Psoas muscle (tissue), 8 donors: ENCODE results near the gene TLR8. TPM values are rescaled to one million over a fixed set of nuclear protein-coding genes. Genes with fewer than 3 reads are reported as not detected.

ENCODE experiments used
- ATAC-seq, 4 donors: fragments of 200-7000 bp; cut with Tn5 transposase; one replicate each; pipeline ENCODE4 v1.9.1; 2020; ENCODE audit warnings: moderate library complexity in 3 of 4, mild to moderate bottlenecking in 2 of 4
- DNase-seq, 2 donors: peaks; one replicate each; pipeline ENCODE4 v3.0.0-alpha.2; 2020
- H3K27ac ChIP-seq: fragments of 200-600 bp; one replicate; pipeline ENCODE4 v1.8.0; 2022
- H3K27me3 ChIP-seq, 3 donors: fragments of 200-600 bp in 1 of 3; one replicate each; pipeline versions ENCODE4 v1.6.1 to v1.8.0; 2013 to 2022; ENCODE audit warnings: low read length in 2 of 3, mild to moderate bottlenecking in 2 of 3, moderate library complexity in 1 of 3; ENCODE audit not compliant: insufficient read depth in 3 of 3
- H3K36me3 ChIP-seq, 2 donors: fragments of 200-600 bp in 1 of 2; one replicate each; pipeline versions ENCODE4 v1.6.1 to v1.8.0; 2013 to 2022; ENCODE audit warnings: low read depth in 1 of 2, mild to moderate bottlenecking in 1 of 2, moderate library complexity in 1 of 2; ENCODE audit not compliant: insufficient read depth in 1 of 2
- H3K4me1 ChIP-seq: fragments of 200-600 bp; one replicate; pipeline ENCODE4 v1.8.0; 2022
- H3K4me3 ChIP-seq: fragments of 200-600 bp; one replicate; pipeline ENCODE4 v1.8.0; 2022; ENCODE audit warnings: mild to moderate bottlenecking
- H3K9me3 ChIP-seq: fragments of 200-600 bp; one replicate; pipeline ENCODE4 v1.8.0; 2022
- WGBS, 3 donors: extraction: QIAGEN DNeasy Blood & Tissue Kit; methylation state at CpG; one replicate each; pipeline versions ENCODE4 v1.1.6 to v1.1.7; 2013; 5-methylcytosine and 5-hydroxymethylcytosine counted together
- intact Hi-C, 2 donors: fragments of 100-400 bp; cut with DNase I; formaldehyde crosslinking; loops; one replicate each; pipeline versions ENCODE4 v1.11.0 to v1.14.2; 2022
- polyA plus RNA-seq, 3 donors: library from polyadenylated mRNA; stranded (reverse); fragments of 200-250 nt; gene quantifications; one replicate each; pipeline ENCODE4 v1.2.3, GENCODE V29; 2013
- total RNA-seq, 4 donors: library from RNA; stranded (reverse); fragmentation: NEBNext Ultra II Directional in 2 of 4; extraction: Animal tissue kit (Norgen Biotek cat#: 25700) in 2 of 4; gene quantifications; one replicate each; pipeline versions ENCODE4 v1.2.1 to v1.2.4, GENCODE V29; 2021 to 2023
- TF ChIP-seq, protein P1 (sequence below): fragments of 200-600 bp; IDR thresholded peaks from one replicate; pipeline ENCODE4 v1.8.0; 2022; ENCODE audit warnings: antibody characterized with exemption
- donor health status: healthy with polysubstance abuse.
- donor health status: DM: no; HTN: no; CAD: no; lungs with moderate emphysema.
- donor health status: Bipolar disorder and iron deficiency.
- donor health status: healthy.
- donor health status: DM: yes; HTN: yes; CAD: no.
- donor health status: DM: no; HTN: no; CAD: no.
- donor health status: DM: no; HTN: no; CAD: no.
- donor health status: DM: yes; HTN: yes; CAD: no.

Gene TLR8
- total and polyA plus RNA-seq, 7 donors: 0.06 to 0.57 (median 0.36) TPM

- no peak overlapping the region for H3K27ac ChIP-seq
- 51 to 61% (median 61%) methylated on average over 12 of the region's 12 CpGs for WGBS, 3 donors
- no peaks in the 10 kb centered on the region for H3K4me1 ChIP-seq
- TF ChIP-seq, protein P1, sequence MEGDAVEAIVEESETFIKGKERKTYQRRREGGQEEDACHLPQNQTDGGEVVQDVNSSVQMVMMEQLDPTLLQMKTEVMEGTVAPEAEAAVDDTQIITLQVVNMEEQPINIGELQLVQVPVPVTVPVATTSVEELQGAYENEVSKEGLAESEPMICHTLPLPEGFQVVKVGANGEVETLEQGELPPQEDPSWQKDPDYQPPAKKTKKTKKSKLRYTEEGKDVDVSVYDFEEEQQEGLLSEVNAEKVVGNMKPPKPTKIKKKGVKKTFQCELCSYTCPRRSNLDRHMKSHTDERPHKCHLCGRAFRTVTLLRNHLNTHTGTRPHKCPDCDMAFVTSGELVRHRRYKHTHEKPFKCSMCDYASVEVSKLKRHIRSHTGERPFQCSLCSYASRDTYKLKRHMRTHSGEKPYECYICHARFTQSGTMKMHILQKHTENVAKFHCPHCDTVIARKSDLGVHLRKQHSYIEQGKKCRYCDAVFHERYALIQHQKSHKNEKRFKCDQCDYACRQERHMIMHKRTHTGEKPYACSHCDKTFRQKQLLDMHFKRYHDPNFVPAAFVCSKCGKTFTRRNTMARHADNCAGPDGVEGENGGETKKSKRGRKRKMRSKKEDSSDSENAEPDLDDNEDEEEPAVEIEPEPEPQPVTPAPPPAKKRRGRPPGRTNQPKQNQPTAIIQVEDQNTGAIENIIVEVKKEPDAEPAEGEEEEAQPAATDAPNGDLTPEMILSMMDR: peak; percentile 34
- no peaks in the 10 kb centered on the region for H3K9me3 ChIP-seq
- intact Hi-C loops: no loop called here
- peaks cover 0 to 5% (median 0%) of the 10 kb centered on the region in 3 donors for H3K27me3 ChIP-seq
- no peak overlapping the region for H3K4me3 ChIP-seq
- ATAC-seq: no peak
- no peaks in the 10 kb centered on the region for H3K36me3 ChIP-seq
- DNase-seq: peak; percentile 16 to 52
These were observed 12.1 kb upstream of the TLR8 start for GRCh38 chrX:12894074-12895030.

GRCh38 chrX:12895866-12896265 is 10.6 kb upstream of the TLR8 start:
- no peaks in the 10 kb centered on the region for H3K4me1 ChIP-seq
- H3K27ac ChIP-seq: no peak overlapping the region
- WGBS, 3 donors: 54 to 70% (median 54%) methylated on average over 2 of the region's 2 CpGs
- intact Hi-C loops: no loop called here
- H3K4me3 ChIP-seq: no peak overlapping the region
- TF ChIP-seq, protein P1: no peak
- peaks cover 0 to 5% (median 0%) of the 10 kb centered on the region in 3 donors for H3K27me3 ChIP-seq
- DNase-seq (no peak), ATAC-seq (no peak)
- H3K9me3 ChIP-seq: no peaks in the 10 kb centered on the region
- H3K36me3 ChIP-seq: no peaks in the 10 kb centered on the region

DNA sequence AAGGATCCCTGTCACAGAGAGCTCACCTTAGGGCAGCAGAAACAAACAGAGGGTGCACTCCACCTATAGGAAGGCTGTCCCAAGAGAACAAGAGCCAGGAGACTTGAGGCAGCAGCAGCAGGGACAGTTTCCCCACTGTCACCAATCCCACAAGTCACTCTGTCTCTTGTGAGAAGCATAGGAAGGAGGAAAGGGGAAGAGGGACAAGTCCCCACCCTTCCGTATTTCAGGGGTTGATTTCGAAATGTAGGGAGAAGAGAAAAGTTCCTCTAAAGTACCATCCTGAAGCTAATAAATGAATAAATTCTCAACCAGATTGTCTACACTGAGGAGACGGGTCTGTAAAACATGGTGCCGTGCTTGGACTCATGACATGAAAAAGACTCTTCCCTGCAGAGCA is 9.5 kb upstream of the TLR8 start:
- no peak overlapping the region for H3K27ac ChIP-seq
- intact Hi-C loops: no loop called here
- peaks cover 0 to 5% (median 0%) of the 10 kb centered on the region in 3 donors for H3K27me3 ChIP-seq
- H3K36me3 ChIP-seq: no peaks in the 10 kb centered on the region
- no peaks in the 10 kb centered on the region for H3K9me3 ChIP-seq
- 68 to 85% (median 84%) methylated on average over 4 of the region's 4 CpGs for WGBS, 3 donors
- H3K4me3 ChIP-seq: no peak overlapping the region
- ATAC-seq (no peak), DNase-seq (no peak)
- TF ChIP-seq, protein P1: no peak
- no peaks in the 10 kb centered on the region for H3K4me1 ChIP-seq

- no peak overlapping the region for H3K4me3 ChIP-seq
- DNase-seq (no peak), ATAC-seq (no peak)
- no peaks in the 10 kb centered on the region for H3K9me3 ChIP-seq
- intact Hi-C loops: no loop called here
- 88 to 96% (median 92%) methylated on average over 5 of the region's 5 CpGs for WGBS, 3 donors
- H3K36me3 ChIP-seq: no peaks in the 10 kb centered on the region
- TF ChIP-seq, protein P1: no peak
- H3K4me1 ChIP-seq: no peaks in the 10 kb centered on the region
- H3K27me3 ChIP-seq: peaks cover 0 to 5% (median 0%) of the 10 kb centered on the region in 3 donors
- H3K27ac ChIP-seq: no peak overlapping the region
These were observed 8.3 kb upstream of the TLR8 start for GRCh38 chrX:12898073-12898472.
